ENCODE results near the gene ABCD2.

DNA sequence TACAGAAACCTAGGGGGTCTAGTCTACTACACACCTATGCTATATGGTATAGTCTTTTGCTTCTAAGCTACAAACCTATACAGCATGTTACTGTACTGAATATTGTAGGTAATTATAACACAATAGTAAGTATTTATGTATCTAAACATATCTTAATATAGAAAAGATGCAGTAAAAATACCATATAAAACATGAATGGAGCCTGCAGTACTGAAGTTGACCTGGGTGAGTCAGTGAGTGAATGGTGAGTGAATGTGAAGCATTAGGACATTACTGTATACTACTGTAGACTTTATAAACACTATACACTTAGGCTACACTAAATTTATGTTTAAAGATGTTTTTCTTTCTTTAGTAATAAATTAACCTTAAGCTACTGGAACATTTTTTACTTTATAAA is 13.1 kb upstream of the ABCD2 start:
- TF ChIP-seq, protein P1, sequence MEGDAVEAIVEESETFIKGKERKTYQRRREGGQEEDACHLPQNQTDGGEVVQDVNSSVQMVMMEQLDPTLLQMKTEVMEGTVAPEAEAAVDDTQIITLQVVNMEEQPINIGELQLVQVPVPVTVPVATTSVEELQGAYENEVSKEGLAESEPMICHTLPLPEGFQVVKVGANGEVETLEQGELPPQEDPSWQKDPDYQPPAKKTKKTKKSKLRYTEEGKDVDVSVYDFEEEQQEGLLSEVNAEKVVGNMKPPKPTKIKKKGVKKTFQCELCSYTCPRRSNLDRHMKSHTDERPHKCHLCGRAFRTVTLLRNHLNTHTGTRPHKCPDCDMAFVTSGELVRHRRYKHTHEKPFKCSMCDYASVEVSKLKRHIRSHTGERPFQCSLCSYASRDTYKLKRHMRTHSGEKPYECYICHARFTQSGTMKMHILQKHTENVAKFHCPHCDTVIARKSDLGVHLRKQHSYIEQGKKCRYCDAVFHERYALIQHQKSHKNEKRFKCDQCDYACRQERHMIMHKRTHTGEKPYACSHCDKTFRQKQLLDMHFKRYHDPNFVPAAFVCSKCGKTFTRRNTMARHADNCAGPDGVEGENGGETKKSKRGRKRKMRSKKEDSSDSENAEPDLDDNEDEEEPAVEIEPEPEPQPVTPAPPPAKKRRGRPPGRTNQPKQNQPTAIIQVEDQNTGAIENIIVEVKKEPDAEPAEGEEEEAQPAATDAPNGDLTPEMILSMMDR (IDR thresholded peaks at IDR 0.05), result no peak
- TF ChIP-seq POLR2A (IDR thresholded peaks at IDR 0.05) (no peak), EP300 (IDR thresholded peaks at IDR 0.05) (no peak)

Measured in ovary (tissue), 3 donors.